Measurements from ENCODE around the gene UBLCP1.

The UBLCP1 gene

GRCh38 chr5:159330131-159330800, 67.2 kb downstream of the UBLCP1 start, which contains the start of gene IL12B:
Gene IL12B (minus strand): TSS chr5:159330487. CDS start chr5:159326782, 3,705 bp downstream.
- TF ChIP-seq NFIC (IDR thresholded peaks at IDR 0.05): no peak
- TF ChIP-seq YY1 (IDR thresholded peaks at IDR 0.05; ENCODE audit: low read depth): no peak
- no peak for TF ChIP-seq MAX (IDR thresholded peaks at IDR 0.05)
- no peak for TF ChIP-seq ZBTB7A (IDR thresholded peaks at IDR 0.05; ENCODE audit: low read depth)
- TF ChIP-seq TCF12 (IDR thresholded peaks at IDR 0.05; ENCODE audit: low read depth): no peak
- no peak for TF ChIP-seq TEAD4 (IDR thresholded peaks at IDR 0.05)
- no peak for TF ChIP-seq FOXM1 (IDR thresholded peaks at IDR 0.05; ENCODE audit: borderline replicate concordance, low read depth)
- no peak for TF ChIP-seq USF1 (IDR thresholded peaks at IDR 0.05)

- TF ChIP-seq MAX (IDR thresholded peaks at IDR 0.05) (peak; percentile 59), YY1 (IDR thresholded peaks at IDR 0.05; ENCODE audit: low read depth) (no peak), ZBTB7A (IDR thresholded peaks at IDR 0.05; ENCODE audit: low read depth) (peak; percentile 53; the same call in 1 of the 2 replicates), NFIC (IDR thresholded peaks at IDR 0.05) (no peak), USF1 (IDR thresholded peaks at IDR 0.05) (peak; percentile 51; the same call in 1 of the 2 replicates), RAD21 (IDR thresholded peaks at IDR 0.05; ENCODE audit: low read depth) (peak; percentile 62; the same call in 1 of the 2 replicates)
These were observed 68.2 kb downstream of the UBLCP1 start for GRCh38 chr5:159331093-159331973.

GRCh38 chr5:159332800-159333544, 69.9 kb downstream of the UBLCP1 start:
- TF ChIP-seq REST (IDR thresholded peaks at IDR 0.05; ENCODE audit: low read depth) (no peak), TAF1 (IDR thresholded peaks at IDR 0.05; ENCODE audit: low read depth) (no peak), EGR1 (IDR thresholded peaks at IDR 0.05) (no peak), ZBTB7A (IDR thresholded peaks at IDR 0.05; ENCODE audit: low read depth) (no peak), NFIC (IDR thresholded peaks at IDR 0.05) (no peak), EP300 (IDR thresholded peaks at IDR 0.05; ENCODE audit: borderline replicate concordance) (no peak), YY1 (IDR thresholded peaks at IDR 0.05; ENCODE audit: low read depth) (no peak)

- TF ChIP-seq EP300 (IDR thresholded peaks at IDR 0.05; ENCODE audit: borderline replicate concordance) (no peak), TAF1 (IDR thresholded peaks at IDR 0.05; ENCODE audit: low read depth) (no peak)
These were observed 70.4 kb downstream of the UBLCP1 start for GRCh38 chr5:159333545-159333925.

All from Ishikawa (cell line).